Fibroblast of villous mesenchyme (primary cell): Measurements from ENCODE around the gene PTPN7. TPM values are rescaled to one million over a fixed set of nuclear protein-coding genes. Genes with fewer than 3 reads are reported as not detected.

Experiments
- DNase-seq: peaks from one replicate; pipeline ENCODE4 v3.0.0-alpha.2; 2010; ENCODE audit warnings: low read depth
- H3K4me3 ChIP-seq: 2 replicates; pipeline ENCODE4 v1.5.1; 2011; ENCODE audit warnings: low read depth, mild to moderate bottlenecking, low read length
- total RNA-seq: library from RNA; depleted of rRNA; stranded (reverse); fragments of >200 nt; gene quantifications from 2 replicates; pipeline ENCODE4 v1.2.3, GENCODE V29; 2012
- TF ChIP-seq, protein P1 (sequence below): IDR thresholded peaks from 2 replicates; pipeline ENCODE4 v1.5.1; 2012; ENCODE audit warnings: low read depth, mild to moderate bottlenecking, low read length; ENCODE audit not compliant: insufficient read depth

PTPN7 gene
- total RNA-seq, 1 donor: not detected

DNA sequence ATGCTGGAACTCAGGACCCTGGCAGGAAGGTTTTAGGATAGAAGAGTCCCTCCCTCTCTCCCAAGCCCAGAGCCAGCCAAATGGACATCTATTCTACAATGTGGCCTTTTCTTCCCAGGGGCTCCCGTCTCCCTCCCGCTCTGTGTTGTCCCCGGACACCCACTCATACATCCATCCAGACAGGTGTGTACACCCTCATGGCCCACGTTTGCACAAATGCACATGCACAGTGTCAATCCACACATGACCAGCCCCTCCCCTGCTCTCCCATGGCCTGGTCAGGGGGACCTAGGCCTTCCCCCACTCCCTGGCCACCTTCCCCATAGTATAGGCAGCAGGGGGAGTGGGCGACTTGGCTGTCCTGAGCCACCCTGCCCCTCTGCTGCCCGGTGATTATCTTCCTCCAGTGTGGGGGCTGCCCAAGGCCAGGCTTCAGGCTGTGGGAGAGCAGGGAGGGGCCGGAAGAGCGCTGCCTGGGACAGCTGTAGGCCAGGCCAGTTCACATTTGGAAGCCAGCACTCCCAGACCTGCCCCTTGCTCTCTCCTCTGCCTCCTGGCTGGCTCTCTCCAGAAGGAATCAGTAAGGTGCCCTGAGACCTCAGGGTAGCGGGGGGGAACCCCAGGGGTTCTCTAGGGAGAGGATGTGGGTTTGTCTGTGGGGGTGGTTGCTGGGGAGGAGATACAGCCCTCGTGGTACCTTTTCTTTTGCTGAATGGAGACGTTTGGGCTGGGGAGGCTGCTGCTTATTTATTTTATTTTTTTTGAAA lies 4.1 kb upstream of the PTPN7 start:
- TF ChIP-seq, protein P1, sequence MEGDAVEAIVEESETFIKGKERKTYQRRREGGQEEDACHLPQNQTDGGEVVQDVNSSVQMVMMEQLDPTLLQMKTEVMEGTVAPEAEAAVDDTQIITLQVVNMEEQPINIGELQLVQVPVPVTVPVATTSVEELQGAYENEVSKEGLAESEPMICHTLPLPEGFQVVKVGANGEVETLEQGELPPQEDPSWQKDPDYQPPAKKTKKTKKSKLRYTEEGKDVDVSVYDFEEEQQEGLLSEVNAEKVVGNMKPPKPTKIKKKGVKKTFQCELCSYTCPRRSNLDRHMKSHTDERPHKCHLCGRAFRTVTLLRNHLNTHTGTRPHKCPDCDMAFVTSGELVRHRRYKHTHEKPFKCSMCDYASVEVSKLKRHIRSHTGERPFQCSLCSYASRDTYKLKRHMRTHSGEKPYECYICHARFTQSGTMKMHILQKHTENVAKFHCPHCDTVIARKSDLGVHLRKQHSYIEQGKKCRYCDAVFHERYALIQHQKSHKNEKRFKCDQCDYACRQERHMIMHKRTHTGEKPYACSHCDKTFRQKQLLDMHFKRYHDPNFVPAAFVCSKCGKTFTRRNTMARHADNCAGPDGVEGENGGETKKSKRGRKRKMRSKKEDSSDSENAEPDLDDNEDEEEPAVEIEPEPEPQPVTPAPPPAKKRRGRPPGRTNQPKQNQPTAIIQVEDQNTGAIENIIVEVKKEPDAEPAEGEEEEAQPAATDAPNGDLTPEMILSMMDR: no peak
- DNase-seq: no peak
- no peak overlapping the region for H3K4me3 ChIP-seq

DNA sequence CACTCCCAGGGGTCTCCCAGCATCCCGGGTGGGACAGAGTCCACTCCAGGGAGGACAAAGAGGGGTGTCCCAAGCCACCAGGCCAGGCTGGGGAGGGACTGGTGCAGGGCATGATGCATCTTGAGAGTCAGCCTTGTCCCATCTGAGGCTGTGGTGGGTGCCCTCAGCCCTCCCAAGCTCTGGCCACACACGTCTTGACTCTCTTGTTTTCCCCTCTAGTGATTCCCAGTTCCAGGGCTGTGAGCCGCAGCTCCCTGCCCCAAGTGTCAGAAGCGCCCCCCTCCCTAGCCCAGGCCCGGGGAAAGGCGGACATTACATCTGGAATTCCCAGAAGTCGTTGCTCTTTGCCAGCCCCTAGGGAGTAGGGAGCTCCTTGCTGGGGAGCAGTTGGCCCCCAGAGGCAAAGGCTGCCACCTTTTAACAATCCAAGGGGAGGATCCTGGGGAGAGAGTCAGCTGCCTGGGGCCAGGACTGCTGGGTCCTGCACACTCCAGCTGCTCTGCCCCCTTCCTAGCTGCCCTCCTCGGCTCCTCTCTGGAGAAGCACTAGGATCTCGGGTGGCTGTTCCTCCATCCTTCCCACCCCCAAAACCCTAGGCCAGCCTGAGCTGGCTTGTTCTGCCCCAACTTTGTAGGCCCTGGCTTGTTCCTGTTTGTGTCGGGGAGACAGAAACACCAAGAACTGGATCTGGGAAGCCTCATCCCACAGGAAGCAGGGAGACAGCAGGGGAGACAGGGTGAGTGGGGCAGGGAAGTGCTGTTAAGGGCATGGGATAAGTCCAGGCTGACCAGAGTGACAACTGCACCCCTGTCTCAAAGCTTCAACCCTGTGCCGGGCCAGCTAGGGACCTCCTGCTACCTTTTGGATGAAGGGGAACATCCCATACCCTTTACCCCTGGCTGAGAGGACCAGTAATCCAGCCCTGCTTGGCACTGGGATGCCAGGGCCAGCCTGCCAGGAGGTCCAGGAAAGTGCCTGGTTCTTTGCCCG lies 3.2 kb upstream of the PTPN7 start:
- TF ChIP-seq, protein P1: no peak
- no peak overlapping the region for H3K4me3 ChIP-seq
- no peak for DNase-seq

DNA sequence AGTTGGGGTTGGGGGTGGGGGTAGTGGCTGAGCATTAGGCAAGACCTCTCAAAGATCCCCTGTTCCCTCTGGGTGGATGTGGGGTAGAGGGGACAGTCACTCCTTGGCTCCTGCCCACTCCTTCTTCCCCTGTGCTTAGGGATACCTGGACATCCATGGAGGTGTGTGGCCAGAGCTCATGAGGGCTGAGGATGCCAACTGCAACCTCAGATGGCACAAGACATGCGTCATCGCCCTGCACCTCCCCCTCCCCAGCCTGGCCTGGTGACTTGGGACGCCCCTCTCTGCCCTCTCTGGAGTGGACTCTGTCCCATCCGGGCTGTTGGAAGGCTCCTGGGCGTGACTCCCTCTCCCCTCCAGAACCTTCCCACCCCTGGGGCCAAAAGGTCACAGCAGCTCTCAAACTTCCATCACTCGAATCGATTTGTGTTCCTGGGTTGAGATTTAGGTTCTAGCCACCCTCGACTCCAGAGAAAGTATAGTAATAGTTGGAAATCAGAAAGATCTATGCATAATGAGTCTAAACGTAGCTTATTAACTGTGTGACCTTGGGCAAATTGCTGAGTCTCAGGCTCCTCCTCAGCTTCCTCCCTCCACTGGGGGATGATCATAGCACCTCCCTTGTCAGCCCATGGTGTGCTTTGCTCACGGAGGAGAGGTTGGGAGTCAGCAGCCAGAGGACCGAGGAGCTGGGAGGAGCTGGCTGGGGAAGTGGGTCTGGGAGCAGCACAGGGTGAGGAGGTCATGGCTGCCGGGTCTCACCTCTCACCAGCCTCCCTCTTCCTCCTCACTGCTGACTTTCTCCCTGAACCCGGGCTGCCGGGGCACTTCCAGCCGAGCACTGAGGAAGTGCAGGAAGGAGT lies 2.2 kb upstream of the PTPN7 start:
- TF ChIP-seq, protein P1: no peak
- no peak for DNase-seq
- H3K4me3 ChIP-seq: no peak overlapping the region

DNA sequence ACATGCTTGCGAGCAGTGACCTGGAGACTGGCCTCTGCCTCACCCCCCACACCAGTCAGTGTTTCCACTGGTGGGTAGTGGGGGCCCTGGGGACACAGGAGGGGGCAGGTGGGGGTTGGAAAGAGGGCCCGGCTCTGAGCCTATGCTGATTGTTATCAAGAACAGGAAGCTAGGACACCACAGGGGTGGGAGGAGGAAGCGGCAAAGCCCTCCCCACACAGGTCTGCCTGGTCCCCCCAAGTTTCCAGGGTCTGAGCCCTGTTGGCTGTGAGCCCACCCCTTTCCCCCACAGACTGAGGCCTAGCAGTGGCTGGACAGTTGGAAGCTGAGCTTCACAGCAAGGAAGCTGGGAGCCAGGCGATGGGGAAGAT lies 1.6 kb upstream of the PTPN7 start:
- DNase-seq: no peak

DNA sequence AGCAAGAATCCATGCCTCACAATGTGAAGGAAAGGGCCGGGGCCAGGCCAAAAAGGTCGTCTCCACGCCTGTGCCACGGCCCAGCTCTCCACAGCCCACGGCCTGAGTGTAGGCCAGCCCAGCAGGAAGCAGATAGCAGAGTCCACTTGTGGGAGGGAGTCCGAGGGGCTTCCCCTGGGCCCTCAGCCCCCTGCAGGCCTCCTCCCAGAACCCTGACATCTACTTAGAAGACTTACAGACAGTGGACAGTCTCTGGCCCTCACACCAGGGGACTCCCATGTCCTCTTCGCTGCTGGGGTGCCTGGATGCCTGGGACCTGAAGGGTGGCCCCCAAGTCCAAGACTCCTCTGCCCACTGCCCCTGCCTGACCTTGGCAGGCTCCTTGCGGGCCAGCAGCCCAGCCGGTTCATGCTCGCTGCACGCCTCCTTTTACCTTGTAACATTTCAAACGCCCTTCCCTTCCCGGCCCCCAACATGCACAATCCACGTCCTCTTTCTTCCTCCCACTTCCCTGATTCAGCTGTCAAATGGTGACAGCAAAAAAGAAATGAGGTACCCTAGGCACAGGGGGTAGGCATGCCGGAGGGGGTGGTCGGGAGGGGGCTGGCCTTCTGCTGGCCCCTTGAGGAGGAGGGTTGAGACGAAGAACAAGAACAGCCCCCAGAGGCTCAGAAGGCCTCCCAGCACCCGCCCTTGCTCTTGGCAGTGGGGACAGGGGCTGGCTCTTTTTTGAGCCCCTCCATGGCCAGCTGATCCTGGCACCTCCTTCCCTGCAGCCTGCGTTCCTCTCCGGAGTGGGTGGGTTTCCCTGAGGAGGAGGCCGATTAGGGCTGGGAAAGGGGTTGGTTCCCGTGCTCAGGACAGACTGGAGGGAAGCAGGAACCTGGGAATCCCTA lies 997 bp upstream of the PTPN7 start:
- no peak overlapping the region for H3K4me3 ChIP-seq
- TF ChIP-seq, protein P1: no peak
- no peak for DNase-seq

More for the DNA sequence above, 1.6 kb upstream of the PTPN7 start:
- H3K4me3 ChIP-seq: no peak overlapping the region
- TF ChIP-seq, protein P1: no peak
